ENCODE results near the gene DNAJC4. TPM values are rescaled to one million over a fixed set of nuclear protein-coding genes. Genes with fewer than 3 reads are reported as not detected.

The DNAJC4 gene
- total RNA-seq, 2 experiments from 2014 or later = 22.5 to 26.2 TPM

- POLR2A ChIA-PET = interaction anchor here (2.0 kb wide), 1 partner anchor 25 kb away, joined by 10 read pairs; the partner anchor contains the start of gene FERMT3
- intact Hi-C loops (cut with micrococcal nuclease) = no loop called here
- peaks cover 40% of the 10 kb centered on the region for H3K4me1 Mint-ChIP-seq (ENCODE audit: low read depth)
Observed at GRCh38 chr11:64231546-64231945, 1.2 kb downstream of the DNAJC4 start.

GRCh38 chr11:64232182-64232966 is 2.0 kb downstream of the DNAJC4 start:
- ChIA-PET CTCF (interaction anchor here (0.7 to 3.4 kb wide), 5 partner anchors 20 to 232 kb away, joined by 3 to 14 read pairs (median 3); no protein-coding TSS in a partner anchor), POLR2A (interaction anchor here (1.6 to 2.0 kb wide), 2 partner anchors 9 to 25 kb away, joined by 5 to 10 read pairs; partner anchors contain the start of genes FERMT3 and FKBP2)
- Mint-ChIP-seq H3K27ac (no peak overlapping the region), H3K36me3 (peaks cover 8% of the 10 kb centered on the region), H3K4me3 (peak overlapping the region; percentile 79), H3K4me1 (ENCODE audit: low read depth) (peaks cover 36% of the 10 kb centered on the region), H3K9me3 (no peaks in the 10 kb centered on the region), H3K27me3 (no peaks in the 10 kb centered on the region)
- intact Hi-C loops (cut with micrococcal nuclease) = no loop called here
- DNase-seq = no peak

More at GRCh38 chr11:64231546-64231945, 1.2 kb downstream of the DNAJC4 start:
- Mint-ChIP-seq H3K27ac (no peak overlapping the region), H3K27me3 (no peaks in the 10 kb centered on the region), H3K9me3 (no peaks in the 10 kb centered on the region), H3K4me3 (peak overlapping the region; percentile 79), H3K36me3 (peaks cover 7% of the 10 kb centered on the region)
- CTCF ChIA-PET = interaction anchor here (0.8 kb wide), 1 partner anchor 231 kb away, joined by 3 read pairs; no protein-coding TSS in a partner anchor
- no peak for DNase-seq

- Mint-ChIP-seq H3K9me3 (no peaks in the 10 kb centered on the region), H3K27me3 (no peaks in the 10 kb centered on the region), H3K36me3 (peaks cover 6% of the 10 kb centered on the region), H3K4me1 (ENCODE audit: low read depth) (peaks cover 32% of the 10 kb centered on the region), H3K4me3 (no peak overlapping the region), H3K27ac (no peak overlapping the region)
- DNase-seq = no peak
- CTCF ChIA-PET = interaction anchor here (0.7 to 3.4 kb wide), 4 partner anchors 19 to 46 kb away, joined by 3 to 14 read pairs (median 3); no protein-coding TSS in a partner anchor
- intact Hi-C loops (cut with micrococcal nuclease) = no loop called here
- POLR2A ChIA-PET = interaction anchor here (1.6 to 2.0 kb wide), 2 partner anchors 8 to 26 kb away, joined by 5 to 10 read pairs; partner anchors contain the start of genes FERMT3 and FKBP2
Observed at GRCh38 chr11:64232967-64233315, 2.6 kb downstream of the DNAJC4 start.

- intact Hi-C loops (cut with micrococcal nuclease) = no loop called here
- H3K36me3 Mint-ChIP-seq = peaks cover 6% of the 10 kb centered on the region
- no peaks in the 10 kb centered on the region for H3K9me3 Mint-ChIP-seq
- ChIA-PET POLR2A (interaction anchor here (0.5 kb wide), 1 partner anchor 13 kb away, joined by 3 read pairs; the partner anchor contains the start of gene PPP1R14B), CTCF (interaction anchor here (0.7 to 3.4 kb wide), 4 partner anchors 8 to 67 kb away, joined by 3 to 14 read pairs (median 4); partner anchors contain the start of genes CATSPERZ, NUDT22 and TRPT1)
- peak; percentile 74 for DNase-seq
- H3K27ac Mint-ChIP-seq = peak within 1 kb of the TSS; percentile 35
- no peaks in the 10 kb centered on the region for H3K27me3 Mint-ChIP-seq
- peak within 1 kb of the TSS; percentile 83 for H3K4me3 Mint-ChIP-seq
- peaks cover 30% of the 10 kb centered on the region for H3K4me1 Mint-ChIP-seq (ENCODE audit: low read depth)
Observed at GRCh38 chr11:64233913-64234586, 3.7 kb downstream of the DNAJC4 start, which contains the start of gene VEGFB. TSS of gene VEGFB (plus strand) at chr11:64234584. CDS start at chr11:64234834, 250 bp downstream.

- CTCF ChIA-PET = interaction anchor here (1.1 to 3.4 kb wide), 5 partner anchors 10 to 97 kb away, joined by 3 to 14 read pairs (median 4); partner anchors contain the start of gene CATSPERZ
- peak overlapping the region; percentile 35 for H3K27ac Mint-ChIP-seq
- peaks cover 6% of the 10 kb centered on the region for H3K36me3 Mint-ChIP-seq
- H3K4me3 Mint-ChIP-seq = peak overlapping the region; percentile 83
- peak; percentile 55 for DNase-seq
- H3K27me3 Mint-ChIP-seq = no peaks in the 10 kb centered on the region
- H3K4me1 Mint-ChIP-seq (ENCODE audit: low read depth) = peaks cover 25% of the 10 kb centered on the region
- POLR2A ChIA-PET = no interaction called here
- no peaks in the 10 kb centered on the region for H3K9me3 Mint-ChIP-seq
- intact Hi-C loops (cut with micrococcal nuclease) = no loop called here
Observed at GRCh38 chr11:64234647-64235379, 4.5 kb downstream of the DNAJC4 start.

GRCh38 chr11:64235437-64236161 is 5.3 kb downstream of the DNAJC4 start:
- H3K4me1 Mint-ChIP-seq (ENCODE audit: low read depth) = peaks cover 32% of the 10 kb centered on the region
- ChIA-PET CTCF (interaction anchor here (1.1 to 3.4 kb wide), 5 partner anchors 10 to 97 kb away, joined by 3 to 14 read pairs (median 4); partner anchors contain the start of gene ESRRA), POLR2A (interaction anchor here (1.2 to 1.9 kb wide), 2 partner anchors 29 to 50 kb away, joined by 3 to 12 read pairs; partner anchors contain the start of genes FERMT3 and STIP1)
- H3K4me3 Mint-ChIP-seq = peak overlapping the region; percentile 83
- H3K27me3 Mint-ChIP-seq = no peaks in the 10 kb centered on the region
- H3K27ac Mint-ChIP-seq = peak overlapping the region; percentile 35
- peaks cover 10% of the 10 kb centered on the region for H3K36me3 Mint-ChIP-seq
- H3K9me3 Mint-ChIP-seq = no peaks in the 10 kb centered on the region
- intact Hi-C loops (cut with micrococcal nuclease) = no loop called here
- DNase-seq = no peak

GRCh38 chr11:64237484-64237951 is 7.2 kb downstream of the DNAJC4 start:
- H3K36me3 Mint-ChIP-seq = peaks cover 11% of the 10 kb centered on the region
- no peaks in the 10 kb centered on the region for H3K27me3 Mint-ChIP-seq
- ChIA-PET CTCF (interaction anchor here (1.6 to 2.2 kb wide), 4 partner anchors 11 to 67 kb away, joined by 4 to 11 read pairs (median 6); partner anchors contain the start of genes ESRRA, NUDT22, PLCB3 and TRPT1), POLR2A (interaction anchor here (1.5 to 1.9 kb wide), 2 partner anchors 11 to 31 kb away, joined by 5 to 12 read pairs; partner anchors contain the start of genes FERMT3, NUDT22 and TRPT1)
- H3K27ac Mint-ChIP-seq = peak overlapping the region; percentile 43
- DNase-seq = no peak
- H3K9me3 Mint-ChIP-seq = no peaks in the 10 kb centered on the region
- peaks cover 26% of the 10 kb centered on the region for H3K4me1 Mint-ChIP-seq (ENCODE audit: low read depth)
- no peak overlapping the region for H3K4me3 Mint-ChIP-seq
- intact Hi-C loops (cut with micrococcal nuclease) = no loop called here

- POLR2A ChIA-PET = interaction anchor here (1.5 kb wide), 1 partner anchor 12 kb away, joined by 5 read pairs; the partner anchor contains the start of genes NUDT22 and TRPT1
- Mint-ChIP-seq H3K27me3 (no peaks in the 10 kb centered on the region), H3K4me3 (no peak overlapping the region), H3K27ac (peak overlapping the region; percentile 39), H3K9me3 (no peaks in the 10 kb centered on the region), H3K4me1 (ENCODE audit: low read depth) (peaks cover 31% of the 10 kb centered on the region), H3K36me3 (peaks cover 11% of the 10 kb centered on the region)
- intact Hi-C loops (cut with micrococcal nuclease) = no loop called here
- CTCF ChIA-PET = interaction anchor here (1.6 to 2.2 kb wide), 3 partner anchors 12 to 51 kb away, joined by 4 to 11 read pairs (median 4); partner anchors contain the start of genes NUDT22, PLCB3 and TRPT1
- no peak for DNase-seq
Observed at GRCh38 chr11:64238076-64238475, 7.7 kb downstream of the DNAJC4 start.

GRCh38 chr11:64238999-64239398 is 8.7 kb downstream of the DNAJC4 start:
- Mint-ChIP-seq H3K9me3 (no peaks in the 10 kb centered on the region), H3K27ac (peak overlapping the region; percentile 39), H3K27me3 (no peaks in the 10 kb centered on the region), H3K4me3 (no peak overlapping the region), H3K4me1 (ENCODE audit: low read depth) (peaks cover 41% of the 10 kb centered on the region), H3K36me3 (peaks cover 20% of the 10 kb centered on the region)
- intact Hi-C loops (cut with micrococcal nuclease) = no loop called here
- ChIA-PET CTCF (interaction anchor here (1.6 to 1.8 kb wide), 3 partner anchors 12 to 52 kb away, joined by 4 read pairs; partner anchors contain the start of genes NUDT22 and TRPT1), POLR2A (interaction anchor here (4.3 kb wide), 1 partner anchor 31 kb away, joined by 14 read pairs; no protein-coding TSS in a partner anchor)
- DNase-seq = no peak
